GM19452 (cell line): Measurements from ENCODE around the gene RYR2.
"Not testable (repeated sequence)": the region's sequence is repeated elsewhere in the genome, so short reads cannot be mapped to it uniquely, and the experiment has no call there.

Experiments used
- ATAC-seq: cut with Tn5 transposase; IDR thresholded peaks from one replicate; pipeline ENCODE4 v1.9.1; 2021; ENCODE audit not compliant: unreplicated experiment

The RYR2 gene

DNA sequence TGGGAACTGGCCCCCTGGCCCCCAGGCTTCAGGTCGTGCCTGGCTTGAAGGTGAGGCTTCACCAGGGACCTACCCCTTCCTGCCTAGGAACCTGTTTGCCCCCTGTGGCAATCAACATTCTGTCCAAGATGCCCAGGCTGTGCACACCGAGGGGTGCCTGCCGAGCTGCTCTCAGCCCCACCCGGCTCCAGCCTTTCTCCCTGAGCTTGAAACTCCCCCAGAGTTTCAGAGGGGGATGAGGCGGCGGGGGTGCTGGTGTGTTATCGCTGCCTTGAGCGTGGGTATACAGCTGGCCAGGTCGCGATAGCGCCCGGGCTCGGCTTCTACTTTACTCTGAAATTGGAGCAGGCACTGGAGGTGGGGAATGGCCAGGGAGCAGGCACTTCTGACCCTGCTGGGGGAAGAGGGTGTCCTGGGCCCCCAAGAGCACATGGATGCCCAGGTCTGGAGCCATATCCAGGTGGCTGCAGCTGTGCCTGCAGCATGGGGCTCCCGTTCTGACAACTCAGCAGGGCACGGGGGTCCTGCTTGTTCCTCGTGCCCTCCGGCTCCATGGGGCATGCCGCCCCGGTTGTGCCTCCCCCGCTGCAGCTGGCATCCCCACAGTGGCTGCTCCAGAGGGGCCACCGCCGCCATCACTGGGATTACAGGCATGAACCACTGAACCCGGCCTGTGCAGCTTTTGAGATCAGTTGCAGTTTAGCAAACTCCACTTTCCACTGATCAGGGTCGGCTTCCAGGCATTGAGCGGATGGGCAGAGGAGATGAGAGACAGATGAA lies 29.8 kb downstream of the RYR2 start:
- ATAC-seq: no peak

DNA sequence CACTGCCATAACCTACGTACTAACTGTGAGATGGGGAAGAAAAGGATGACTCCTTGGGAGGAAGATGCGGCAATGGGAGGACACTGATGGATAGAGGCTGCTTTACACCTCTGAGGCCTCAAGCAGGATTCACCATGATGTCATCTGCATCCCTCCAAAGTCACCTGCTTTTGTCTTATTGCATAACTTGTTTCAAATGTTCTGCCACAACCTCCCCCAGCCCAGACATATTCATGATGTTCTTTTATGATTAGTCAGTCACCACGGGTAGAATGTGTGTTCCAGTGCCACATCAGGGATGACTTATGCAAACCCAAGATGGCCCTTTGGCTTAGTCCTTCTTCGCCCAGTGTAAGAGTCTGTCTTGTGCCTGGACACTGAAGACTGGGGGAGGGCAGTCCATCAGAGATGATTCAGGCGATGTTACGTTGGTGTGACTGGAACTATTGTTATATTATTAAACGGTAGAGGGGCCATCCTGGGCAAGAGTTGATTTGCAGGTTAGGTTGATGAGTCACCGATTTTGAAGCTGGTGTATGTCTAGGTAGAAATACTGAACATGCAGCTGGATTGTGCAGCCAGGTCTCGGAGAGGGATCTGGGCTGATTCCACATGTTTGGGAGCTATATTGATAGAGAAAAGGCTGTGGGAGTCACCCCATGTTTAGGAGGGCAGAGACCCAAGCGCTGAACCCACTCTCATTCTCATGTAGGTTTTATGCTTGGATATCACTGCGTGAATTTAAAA lies 32.6 kb downstream of the RYR2 start:
- ATAC-seq: no peak

DNA sequence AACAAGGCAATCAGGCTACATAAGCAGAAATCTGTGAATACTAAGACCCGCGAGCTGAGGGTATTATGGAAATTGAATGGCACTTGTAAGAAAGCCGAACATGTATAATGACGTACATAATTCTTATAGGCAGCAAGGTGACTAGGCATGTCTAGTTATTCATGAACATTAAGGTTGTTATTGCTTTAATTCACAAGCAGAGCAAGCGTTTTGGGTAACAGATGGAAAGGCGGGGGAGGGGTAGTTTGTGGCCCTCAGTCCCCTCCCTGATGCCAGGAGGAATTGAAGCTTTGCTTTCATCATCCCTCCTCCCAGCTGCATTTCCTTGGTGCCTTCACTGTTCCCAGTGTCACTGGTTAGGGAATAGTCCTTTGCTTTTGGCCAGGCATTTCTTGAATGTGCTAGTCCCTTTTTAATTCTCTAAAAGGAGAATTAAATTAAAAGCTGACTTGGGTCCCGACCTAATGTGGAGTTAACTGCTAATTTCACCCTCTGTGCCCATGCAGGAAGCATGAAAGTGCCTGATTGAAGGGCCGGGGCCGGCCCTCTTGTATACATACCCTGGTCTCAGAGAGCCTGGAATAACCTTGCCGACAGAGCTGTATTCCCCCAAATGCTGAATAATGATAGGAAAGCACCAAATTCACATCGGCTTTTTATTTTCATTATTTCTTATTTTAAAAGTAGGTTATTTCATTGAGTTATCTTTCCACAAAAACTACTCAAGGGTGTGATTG lies 42.5 kb downstream of the RYR2 start:
- no peak for ATAC-seq

DNA sequence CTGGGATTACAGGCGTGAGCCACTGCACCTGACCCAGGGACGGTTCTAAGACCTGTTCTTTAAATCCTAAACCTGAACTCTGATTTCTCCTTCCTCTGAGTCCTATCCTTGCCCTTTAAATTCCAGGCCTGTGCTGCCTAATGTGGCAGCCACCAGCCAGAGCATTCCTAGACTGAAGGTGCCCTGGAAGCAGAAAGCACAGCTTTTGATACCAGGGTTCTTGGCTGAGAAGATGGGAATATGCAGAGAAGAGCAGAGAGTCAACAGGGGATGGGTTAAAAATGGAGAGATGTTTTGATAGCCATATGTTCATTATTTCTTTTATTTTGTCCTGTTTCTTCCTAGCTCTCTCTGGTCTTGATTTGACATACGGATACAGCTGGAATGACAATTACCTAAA lies 49.7 kb downstream of the RYR2 start:
- ATAC-seq: no peak

DNA sequence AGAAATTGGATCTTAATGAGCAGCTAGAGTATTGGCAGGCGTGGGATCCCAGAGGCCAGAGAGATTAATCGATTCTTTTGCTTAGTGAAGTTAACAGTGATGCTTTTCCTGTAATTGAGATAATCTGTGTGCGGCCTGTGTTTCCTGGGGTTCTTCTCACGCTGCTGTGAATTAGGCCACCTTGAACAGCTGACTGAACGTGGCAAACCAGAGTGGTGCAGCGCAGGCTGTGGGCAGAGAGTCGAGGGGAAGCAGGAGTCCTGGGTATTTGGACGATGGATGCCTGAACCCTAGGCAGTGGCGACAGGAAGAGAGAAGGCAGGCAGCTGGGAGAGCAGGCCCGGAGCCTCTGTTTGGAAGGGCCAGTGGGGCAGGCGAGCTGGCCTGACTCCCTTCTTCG lies 51.7 kb downstream of the RYR2 start:
- no peak for ATAC-seq

DNA sequence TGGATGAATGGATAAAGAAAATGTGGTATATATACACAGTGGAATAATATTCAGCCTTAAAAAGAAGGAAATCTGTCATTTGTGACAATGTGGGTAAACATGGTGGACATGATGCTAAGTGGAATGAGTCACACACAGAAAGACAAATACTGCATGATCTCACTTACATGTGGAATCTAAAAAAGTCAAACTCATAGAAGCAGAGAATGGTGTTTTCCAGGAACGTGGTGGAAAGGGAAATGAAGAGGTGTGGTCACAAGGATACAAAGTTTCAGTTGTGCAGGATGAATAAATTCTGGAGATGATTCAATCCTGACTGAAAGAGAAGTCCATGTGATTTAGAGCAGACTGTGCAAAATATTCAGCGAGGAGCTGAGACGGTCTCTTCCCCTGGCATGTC lies 56.6 kb downstream of the RYR2 start:
- ATAC-seq: no peak

DNA sequence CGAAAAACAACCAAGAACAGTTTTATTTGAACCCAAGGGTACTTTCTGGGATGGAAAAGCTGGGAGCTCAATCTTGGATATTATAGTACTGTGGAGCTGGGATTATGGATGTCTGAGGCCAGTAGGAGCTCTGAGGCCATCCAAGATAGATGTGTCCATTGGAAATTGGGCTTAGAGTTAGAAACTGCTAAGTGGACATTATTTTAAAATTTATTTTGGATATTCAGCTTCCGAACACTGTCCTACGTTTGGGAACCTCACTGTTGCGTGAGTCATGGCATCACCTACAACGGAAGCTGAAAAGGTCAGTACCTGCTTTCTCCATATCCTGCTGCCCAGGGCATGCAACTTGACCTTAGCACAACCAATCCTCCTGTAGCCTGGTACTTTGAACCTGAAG lies 61.0 kb downstream of the RYR2 start:
- no peak for ATAC-seq

DNA sequence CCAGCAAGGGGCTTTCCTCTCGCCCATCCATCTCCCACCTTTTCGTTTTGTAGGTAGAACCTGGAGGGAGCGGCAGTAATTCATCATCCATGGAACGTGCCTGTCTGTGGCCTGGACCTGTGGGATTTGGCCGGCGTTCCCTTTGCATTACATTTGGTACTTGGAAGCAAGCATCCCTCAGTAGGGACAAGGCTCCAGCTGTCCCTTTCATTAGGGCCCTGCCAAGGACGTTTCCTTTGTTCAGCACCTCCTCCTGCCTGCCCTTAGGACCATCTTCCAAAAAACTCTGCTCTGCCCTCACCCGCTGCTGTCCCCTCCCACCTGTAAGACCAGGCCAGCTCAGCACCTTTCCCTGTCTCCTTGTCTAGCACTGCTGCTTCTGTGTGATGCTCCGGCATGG lies 62.1 kb downstream of the RYR2 start:
- no peak for ATAC-seq

DNA sequence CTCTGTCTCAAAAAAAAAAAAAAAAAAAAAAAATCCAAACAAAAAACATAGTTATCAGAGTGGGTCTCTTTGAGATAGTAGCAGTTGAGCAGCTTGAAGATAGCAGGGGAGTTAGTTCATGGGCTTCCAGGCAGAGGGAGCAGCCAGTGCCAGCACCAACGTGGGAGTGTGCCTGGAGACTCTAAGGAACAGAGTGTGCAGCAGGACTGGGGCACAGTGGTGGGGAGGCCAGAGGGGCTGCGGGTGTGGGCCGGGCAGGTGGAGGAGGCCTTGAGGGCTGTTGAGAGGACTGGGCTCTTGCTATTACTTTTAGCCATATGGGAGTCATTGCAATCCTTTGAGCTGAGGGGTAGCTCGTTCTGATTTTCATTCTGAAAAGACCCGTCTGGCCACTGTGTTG lies 63.8 kb downstream of the RYR2 start:
- no peak for ATAC-seq

DNA sequence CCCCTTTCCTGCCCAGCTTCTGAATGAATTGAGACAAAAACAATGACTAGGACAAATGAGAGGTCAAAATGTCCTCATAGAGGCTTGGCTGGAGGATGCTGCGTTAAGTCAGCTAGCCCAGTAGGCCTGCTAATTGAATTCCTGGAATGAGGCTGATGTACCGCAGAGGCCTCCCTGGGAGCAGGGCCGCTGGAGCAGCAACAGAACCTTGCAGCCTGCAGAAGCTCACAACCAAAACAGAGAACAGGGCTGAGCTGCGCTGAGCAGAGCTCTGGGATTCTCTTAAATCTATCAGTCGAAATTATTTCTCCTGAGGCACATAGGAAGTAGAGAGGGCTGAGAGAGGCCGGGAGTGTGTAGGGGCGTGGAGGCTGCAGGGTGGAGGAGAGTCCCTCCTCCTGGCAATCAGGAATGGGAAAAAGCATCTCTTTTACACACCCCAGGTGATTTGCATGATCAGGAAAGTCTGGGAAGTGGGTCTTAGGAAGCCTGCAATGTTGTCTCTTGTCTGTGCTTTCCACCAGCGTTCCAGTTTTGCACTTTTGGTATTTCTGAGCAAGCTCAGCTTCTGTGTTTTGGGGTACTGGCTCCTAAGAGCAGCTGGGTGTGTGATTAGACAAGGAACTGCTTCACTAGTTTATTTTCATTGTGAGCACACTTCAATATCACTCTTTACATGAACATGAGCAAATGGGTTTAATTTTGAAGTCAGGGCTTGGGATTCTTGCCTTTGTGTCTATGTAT lies 66.5 kb downstream of the RYR2 start:
- no peak for ATAC-seq

DNA sequence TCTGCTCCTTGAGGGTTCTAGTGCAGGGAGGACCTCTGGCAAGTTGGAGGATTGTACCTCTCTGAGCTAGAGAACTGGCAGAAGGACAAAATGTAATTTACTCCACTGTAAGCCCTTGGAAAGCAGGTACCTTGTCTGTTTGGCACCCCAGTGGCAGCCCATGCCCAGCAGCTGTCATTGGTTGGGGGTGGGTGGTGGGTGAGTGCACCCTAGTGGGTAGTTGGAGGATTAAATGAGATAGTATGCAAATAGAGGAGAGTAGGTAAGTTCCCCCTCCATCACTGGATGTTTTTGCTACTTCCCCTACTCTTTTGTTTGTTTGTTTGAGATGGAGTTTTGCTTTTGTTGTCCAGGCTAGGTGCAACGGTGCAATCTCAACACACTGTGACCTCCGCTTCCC lies 69.8 kb downstream of the RYR2 start:
- ATAC-seq: no peak

DNA sequence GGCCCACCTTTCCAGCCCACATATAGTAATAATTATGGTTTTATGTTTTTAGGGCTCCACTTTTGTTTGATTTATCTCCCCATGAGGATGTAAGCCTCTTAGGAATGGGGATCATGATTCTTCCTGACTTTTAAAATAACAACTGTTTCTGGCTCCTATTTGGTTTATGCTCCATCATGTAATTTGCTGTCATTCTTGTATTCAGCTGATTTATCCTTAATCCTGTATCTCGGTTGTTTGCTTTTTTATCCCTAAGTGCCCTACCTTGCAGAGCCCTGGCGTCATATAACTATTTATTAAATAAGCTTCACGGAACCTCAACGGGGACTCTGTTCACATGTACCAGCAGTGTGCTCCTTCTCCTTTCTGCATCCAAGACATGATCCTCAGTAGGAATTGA lies 70.7 kb downstream of the RYR2 start:
- no peak for ATAC-seq

DNA sequence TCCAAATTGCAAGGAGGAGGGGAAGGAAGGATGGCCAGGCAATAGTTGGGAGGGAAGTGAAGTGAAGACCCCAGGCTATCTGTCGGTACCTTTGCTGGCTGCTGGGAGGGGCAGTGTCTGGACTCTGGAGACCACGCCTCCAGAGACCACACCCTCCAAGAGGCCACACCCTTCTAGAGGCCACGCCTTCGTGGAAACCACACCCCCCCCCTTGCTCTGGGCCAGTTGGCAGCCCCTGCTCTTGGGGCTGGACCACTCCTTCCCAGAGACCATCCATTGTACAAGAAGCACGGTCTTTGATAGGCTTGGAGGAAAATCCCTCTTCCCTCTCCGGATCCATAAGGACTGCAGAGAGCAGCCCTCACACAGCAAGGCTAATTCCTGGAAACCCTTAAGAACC lies 73.1 kb downstream of the RYR2 start:
- no peak for ATAC-seq

DNA sequence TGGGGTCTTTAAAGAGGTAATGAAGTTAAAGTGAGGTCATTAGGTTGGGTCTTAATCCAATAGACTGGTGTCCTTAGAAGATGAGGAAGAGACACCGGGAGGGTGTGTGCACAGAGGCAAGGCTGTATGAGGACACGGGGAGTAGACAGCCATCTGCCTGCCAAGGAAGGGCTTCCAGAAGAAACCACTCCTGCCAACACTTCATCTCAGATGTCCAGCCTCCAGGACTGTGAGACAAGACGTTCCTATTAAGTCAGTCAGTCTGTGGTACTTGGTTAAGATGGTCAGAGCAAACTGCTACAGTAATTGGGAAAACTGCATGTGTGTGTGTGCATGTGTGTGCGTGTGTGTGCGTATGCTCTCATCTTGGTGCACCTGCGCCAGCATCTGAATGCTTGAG lies 77.1 kb downstream of the RYR2 start:
- no peak for ATAC-seq

DNA sequence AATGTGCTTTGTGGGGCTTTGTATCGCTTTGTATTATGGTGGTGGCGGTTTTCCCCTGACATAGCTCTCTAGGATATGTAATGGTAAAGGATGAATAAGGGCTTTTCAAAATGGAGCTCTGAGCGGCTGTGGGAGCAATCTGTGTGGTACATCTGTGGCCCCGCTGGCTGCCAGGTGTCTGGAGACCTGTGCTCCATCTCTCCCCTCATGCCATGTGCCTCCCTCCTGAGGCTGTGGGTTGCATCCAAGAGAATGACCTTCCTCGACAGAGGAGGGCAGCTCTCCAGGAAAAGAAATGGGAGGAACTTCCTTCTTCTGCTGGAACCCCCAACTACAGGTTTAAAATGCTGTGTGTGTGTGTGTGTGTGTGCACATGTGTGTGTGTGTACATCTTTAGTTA lies 78.7 kb downstream of the RYR2 start:
- no peak for ATAC-seq

DNA sequence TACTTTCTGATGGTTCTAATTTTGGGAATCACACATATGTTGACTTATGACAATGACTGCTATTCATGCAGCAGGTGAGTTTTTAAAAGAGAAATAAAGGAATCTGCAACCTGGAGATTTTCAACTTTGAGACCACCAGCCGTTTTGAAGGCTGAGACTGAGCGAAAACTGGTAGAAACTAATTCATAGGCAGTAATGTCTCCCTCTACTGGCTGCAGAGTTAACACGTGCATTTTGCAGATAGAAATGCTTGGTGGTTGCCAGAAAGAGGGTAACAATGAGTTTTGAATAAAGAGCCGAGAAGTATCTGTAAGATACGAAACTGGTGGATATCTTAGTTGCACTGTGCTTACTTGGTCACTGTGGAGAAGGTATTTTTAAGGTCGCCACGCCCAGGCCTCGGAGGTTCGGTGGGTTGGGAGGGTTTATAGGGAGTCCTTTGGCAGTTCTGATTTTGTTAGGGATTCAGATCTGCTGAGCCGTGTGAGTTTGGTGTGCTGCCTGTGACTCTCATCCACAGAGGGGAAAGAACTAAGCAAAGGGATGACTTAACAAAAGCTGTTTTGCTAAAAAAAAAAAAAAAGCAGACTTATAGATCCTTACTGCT lies 83.0 kb downstream of the RYR2 start:
- ATAC-seq: no peak

DNA sequence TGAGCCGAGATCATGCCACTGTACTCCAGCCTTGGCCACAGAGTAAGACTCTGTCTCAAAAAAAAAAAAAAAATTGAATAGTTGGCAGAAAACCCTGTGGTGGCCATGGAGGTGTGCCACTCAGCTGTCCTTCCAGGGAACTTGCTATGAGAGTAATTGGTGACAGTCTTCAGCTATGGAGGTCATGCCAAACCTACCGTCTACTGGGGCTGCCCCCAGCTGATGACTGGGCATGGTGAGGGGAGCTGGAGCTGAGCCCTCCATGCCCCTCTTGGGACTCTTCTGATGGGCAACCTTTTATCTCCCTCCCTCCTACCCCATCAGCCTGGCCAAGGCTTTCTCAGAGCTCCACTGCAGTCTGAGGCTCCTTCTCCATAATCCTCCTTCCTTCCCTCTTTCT lies 84.2 kb downstream of the RYR2 start:
- ATAC-seq: no peak

DNA sequence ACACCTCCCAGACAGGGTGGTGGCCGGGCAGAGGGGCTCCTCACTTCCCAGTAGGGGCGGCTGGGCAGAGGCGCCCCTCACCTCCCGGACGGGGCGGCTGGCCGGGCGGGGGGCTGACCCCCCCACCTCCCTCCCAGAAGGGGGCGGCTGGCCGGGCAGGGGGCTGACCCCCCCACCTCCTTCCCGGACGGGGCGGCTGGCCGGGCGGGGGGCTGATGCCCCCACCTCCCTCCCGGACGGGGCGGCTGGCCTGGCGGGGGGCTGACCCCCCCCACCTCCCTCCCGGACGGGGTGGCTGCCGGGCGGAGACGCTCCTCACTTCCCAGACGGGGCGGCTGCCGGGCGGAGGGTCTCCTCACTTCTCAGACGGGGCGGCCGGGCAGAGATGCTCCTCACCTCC lies 85.3 kb downstream of the RYR2 start:
- ATAC-seq: not testable (repeated sequence)

DNA sequence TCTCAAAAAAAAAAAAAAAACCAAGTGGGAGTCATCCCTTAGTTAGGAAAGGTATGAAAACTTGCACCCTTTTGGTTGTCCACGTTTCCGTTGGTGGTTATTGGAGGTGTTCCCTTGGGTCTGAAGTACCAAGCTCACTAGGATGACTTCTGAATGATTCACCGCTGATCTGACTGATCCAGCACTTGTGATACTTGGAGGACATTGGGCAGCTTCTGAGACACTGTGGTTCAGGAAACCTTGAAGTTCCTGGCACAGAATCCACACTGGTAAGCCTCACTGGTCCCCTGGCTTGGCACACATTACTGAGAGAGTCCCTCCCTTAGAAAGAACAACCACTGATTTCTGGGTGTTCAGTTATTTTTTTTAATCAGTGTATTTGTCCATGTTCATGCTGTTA lies 91.9 kb downstream of the RYR2 start:
- ATAC-seq: no peak

DNA sequence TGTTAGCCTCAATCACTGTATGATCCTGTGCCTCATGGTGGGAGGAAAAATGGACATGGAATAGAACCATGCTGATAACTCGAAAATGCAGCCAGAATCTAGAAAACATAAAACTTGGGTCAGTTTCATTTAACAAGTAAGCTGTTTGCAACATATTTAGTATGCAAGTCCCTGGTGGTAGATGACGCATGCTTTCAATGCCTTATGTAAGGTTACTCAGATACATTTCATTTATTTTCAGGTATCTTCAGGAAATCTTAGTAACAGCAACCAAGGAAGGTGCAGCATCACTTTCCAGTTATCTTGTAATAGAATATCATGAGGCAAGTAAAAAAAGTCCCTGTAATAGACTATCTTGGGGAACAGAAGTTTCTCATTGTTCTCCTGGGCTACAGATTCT lies 92.9 kb downstream of the RYR2 start:
- ATAC-seq: no peak

DNA sequence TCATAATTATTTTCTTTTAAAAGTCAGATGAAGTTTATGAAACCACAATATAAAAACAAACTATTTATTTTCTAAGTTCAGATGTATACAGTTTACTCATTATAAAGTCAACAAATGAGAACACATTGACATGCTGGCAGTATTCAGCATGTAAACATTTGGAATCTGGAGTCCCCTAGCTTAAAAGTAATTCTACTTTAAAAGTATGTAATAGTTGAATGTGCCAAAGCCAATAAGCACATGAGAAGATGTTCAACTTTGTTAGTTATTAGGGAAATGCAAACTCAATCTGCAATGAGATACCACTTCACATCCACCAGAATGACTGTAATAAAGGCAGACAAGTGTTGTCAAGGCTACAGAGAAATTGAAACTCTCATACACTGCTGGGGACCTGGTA lies 96.6 kb downstream of the RYR2 start:
- ATAC-seq: no peak
